HepG2 (cell line): ENCODE data around the gene FIBP. TPM values are rescaled to one million over a fixed set of nuclear protein-coding genes. Genes with fewer than 3 reads are reported as not detected.
A peak's percentile ranks its signal among the peaks of the same experiment; 100 is the strongest.

Experiments
- EP300 ChIP-seq, 3 experiments: sonication (generic) in 1 of 3; formaldehyde crosslinking in 1 of 3; IDR thresholded peaks; 2 replicates each; pipeline versions ENCODE4 v1.5.1 to v1.6.1; 2011 to 2020; ENCODE audit warnings: low read depth in 2 of 3, low read length in 2 of 3, borderline replicate concordance in 1 of 3, improper control_type of control experiment in 1 of 3, mild to moderate bottlenecking in 1 of 3, missing genetic modification reagents in 1 of 3, moderate library complexity in 1 of 3
- ETV5 ChIP-seq: IDR thresholded peaks from 2 replicates; pipeline ENCODE4 v1.6.1; 2018; ENCODE audit warnings: missing biosample characterization, missing genetic modification reagents, inconsistent platforms, borderline replicate concordance
- ETV6 ChIP-seq: sonication (generic); formaldehyde crosslinking; conservative IDR thresholded peaks from 2 replicates; pipeline ENCODE4 v1.4.0; 2020; ENCODE audit warnings: missing genetic modification reagents
- HDAC1 ChIP-seq: sonication (generic); formaldehyde crosslinking; IDR thresholded peaks from 2 replicates; pipeline ENCODE4 v1.5.1; 2020; ENCODE audit warnings: mild to moderate bottlenecking, missing genetic modification reagents
- POLR2AphosphoS2 ChIP-seq: IDR thresholded peaks from 2 replicates; pipeline ENCODE4 v1.6.1; 2011; ENCODE audit warnings: low read depth, low read length, improper control_type of control experiment
- SMAD3 ChIP-seq: sonication (generic); formaldehyde crosslinking; IDR thresholded peaks from 2 replicates; pipeline ENCODE4 v1.4.0; 2020; ENCODE audit warnings: missing genetic modification reagents
- SOX13 ChIP-seq, 3 experiments: fragments of 450-650 bp in 1 of 3; sonication (generic) in 1 of 3; formaldehyde crosslinking in 1 of 3; IDR thresholded peaks in 2 of 3; conservative IDR thresholded peaks in 1 of 3; 2 replicates each; pipeline versions ENCODE4 v1.5.0 to v1.6.1; 2016 to 2020; ENCODE audit warnings: antibody characterized with exemption in 1 of 3, mild to moderate bottlenecking in 1 of 3, missing compliant biosample characterization in 1 of 3, missing genetic modification reagents in 1 of 3, moderate library complexity in 1 of 3
- STAG1 ChIP-seq: sonication (generic); formaldehyde crosslinking; IDR thresholded peaks from 2 replicates; pipeline ENCODE4 v1.4.0; 2020; ENCODE audit warnings: missing genetic modification reagents
- THAP11 ChIP-seq: IDR thresholded peaks from 2 replicates; pipeline ENCODE4 v1.6.1; 2016; ENCODE audit warnings: missing biosample characterization, missing genetic modification reagents
- ZBTB20 ChIP-seq: sonication (generic); formaldehyde crosslinking; IDR thresholded peaks from 2 replicates; pipeline ENCODE4 v1.8.1; 2023; ENCODE audit warnings: missing genetic modification reagents, low read depth, mild to moderate bottlenecking, borderline replicate concordance
- ZFP36 ChIP-seq: fragments of 150-350 bp; IDR thresholded peaks from 2 replicates; pipeline ENCODE4 v1.6.1; 2018; ENCODE audit warnings: borderline replicate concordance, low read length, low read depth; ENCODE audit not compliant: partially characterized antibody
- ZNF18 ChIP-seq: sonication (generic); formaldehyde crosslinking; IDR thresholded peaks from 2 replicates; pipeline ENCODE4 v1.8.0; 2022; ENCODE audit warnings: mild to moderate bottlenecking, missing genetic modification reagents; ENCODE audit not compliant: insufficient replicate concordance
- ZNF264 ChIP-seq: sonication (generic); formaldehyde crosslinking; IDR thresholded peaks from 2 replicates; pipeline ENCODE4 v1.4.0; 2020; ENCODE audit warnings: missing genetic modification reagents
- ZNF572 ChIP-seq: sonication (generic); formaldehyde crosslinking; IDR thresholded peaks from 2 replicates; pipeline ENCODE4 v1.5.1; 2020; ENCODE audit warnings: mild to moderate bottlenecking, missing genetic modification reagents
- ZNF687 ChIP-seq: sonication (generic); formaldehyde crosslinking; IDR thresholded peaks from 2 replicates; pipeline ENCODE4 v1.5.1; 2020; ENCODE audit warnings: mild to moderate bottlenecking, missing genetic modification reagents, moderate library complexity
- ZNF737 ChIP-seq: sonication (generic); formaldehyde crosslinking; IDR thresholded peaks from 2 replicates; pipeline ENCODE4 v1.5.0; 2020; ENCODE audit warnings: missing genetic modification reagents, mild to moderate bottlenecking, borderline replicate concordance
- polyA plus RNA-seq, 8 experiments: library from polyadenylated mRNA; depleted of rRNA in 3 of 8; stranded (reverse) in 7 of 8; unstranded in 1 of 8; fragments of >200 nt; fragmentation: Illumina TruSeq in 4 of 8; extraction: Trizol in 4 of 8; gene quantifications; 2 replicates each; pipeline versions ENCODE4 v1.2.1 to v1.2.3, GENCODE V29; 2011 to 2016; ENCODE audit warnings: low read depth in 4 of 8, missing spikeins in 1 of 8, mixed read lengths in 1 of 8; ENCODE audit not compliant: insufficient read depth in 1 of 8
- total RNA-seq, 5 experiments: library from RNA; depleted of rRNA; stranded (reverse); fragments of >200 nt; fragmentation: Illumina TruSeq; extraction: Trizol; gene quantifications; 2 replicates each; pipeline ENCODE4 v1.2.3, GENCODE V29; 2016; ENCODE audit warnings: low read depth in 1 of 5
- TF ChIP-seq, protein P1 (sequence below): IDR thresholded peaks from 2 replicates; pipeline ENCODE4 v1.4.0; 2020; ENCODE audit warnings: mild to moderate bottlenecking, missing genetic modification reagents

The FIBP gene
- total and polyA plus RNA-seq, 2 of the 13 experiments (the other 11 are each of a cell fraction or from before 2014, with no cell fraction given), result 42.9 to 62.1 TPM

DNA sequence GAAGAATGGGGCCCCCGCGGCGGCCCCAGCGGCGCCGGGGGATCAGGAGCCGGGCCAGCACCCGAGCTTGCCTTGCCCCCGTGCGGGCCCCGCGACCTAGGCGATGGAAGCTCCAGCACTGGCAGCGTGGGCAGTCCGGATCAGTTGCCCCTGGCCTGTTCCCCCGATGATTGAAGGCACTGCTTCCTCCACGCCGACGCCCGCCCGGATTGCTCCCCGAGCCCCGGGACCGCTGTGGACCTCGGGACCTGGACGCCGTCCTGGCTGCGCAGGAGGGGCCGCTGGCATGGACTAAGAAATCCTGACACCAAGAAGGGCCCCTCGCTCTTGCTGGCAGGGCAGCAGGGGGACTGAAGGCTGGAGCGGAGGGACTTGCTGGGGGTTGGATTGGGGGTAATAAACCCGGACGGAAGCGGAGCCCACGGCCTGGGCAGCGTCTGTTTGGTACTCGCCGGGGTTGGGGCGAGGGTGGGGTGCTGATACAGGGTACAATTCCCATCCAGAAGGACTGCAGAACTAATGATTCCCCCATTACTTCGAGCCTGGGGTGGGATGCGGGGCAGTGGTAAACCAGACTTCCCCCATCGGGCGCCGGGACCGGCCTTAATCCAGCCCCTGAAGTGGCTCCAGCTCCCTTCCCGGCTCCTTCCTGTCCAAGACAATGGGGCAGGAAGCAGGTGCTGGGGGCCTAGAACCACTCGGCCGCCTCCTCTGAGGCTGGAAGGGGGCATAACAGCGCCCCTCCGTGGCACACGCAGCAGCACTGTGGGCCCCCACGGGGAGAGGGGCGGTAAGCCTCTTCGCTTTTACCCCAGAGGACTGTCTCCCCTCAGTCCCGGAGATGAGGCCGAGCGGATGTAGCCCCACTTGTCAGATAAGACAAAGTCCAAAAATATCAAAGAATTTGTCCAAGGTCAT is 3.2 kb upstream of the FIBP start (continued):
- TF ChIP-seq ETV6 (CRISPR knock-in tag) (no peak), ZNF687 (CRISPR knock-in tag) (peak; percentile 78), HDAC1 (CRISPR knock-in tag) (peak; percentile 62), ETV5 (CRISPR knock-in tag) (peak; percentile 89), POLR2AphosphoS2 (peak; percentile 75; the same call in 1 of the 2 replicates), ZFP36 (peak; percentile 20), ZNF18 (peak; percentile 25), SMAD3 (peak; percentile 27; the same call in 1 of the 2 replicates), EP300 (IDR thresholded peaks at IDR 0.05; ENCODE audit: low read depth in 2 of 2, low read length in 2 of 2) (0 out of 4 replicates have a peak, but pooled peaks of 1 of the 2 experiments have one; percentile 24), EP300 (CRISPR knock-in tag; IDR thresholded peaks at IDR 0.05; ENCODE audit: borderline replicate concordance) (no peak), SOX13 (IDR thresholded peaks at IDR 0.05) (peak; percentile 3; the same call in 1 of the 2 replicates), SOX13 (CRISPR knock-in tag; conservative IDR thresholded peaks at IDR 0.05 in 1 of 2, IDR thresholded peaks at IDR 0.05 in 1 of 2) (0 out of 4 replicates have a peak, but pooled peaks of 1 of the 2 experiments have one; percentile 18), ZNF737 (CRISPR knock-in tag) (no peak), ZBTB20 (CRISPR knock-in tag) (0 out of 2 replicates have a peak, but pooled peaks have one; percentile 24), ZNF572 (CRISPR knock-in tag) (peak; percentile 37; the same call in 1 of the 2 replicates), ZNF264 (CRISPR knock-in tag) (peak; percentile 18; the same call in 1 of the 2 replicates), STAG1 (CRISPR knock-in tag) (peak; percentile 39), THAP11 (CRISPR knock-in tag) (peak; percentile 70)
- TF ChIP-seq, protein P1, sequence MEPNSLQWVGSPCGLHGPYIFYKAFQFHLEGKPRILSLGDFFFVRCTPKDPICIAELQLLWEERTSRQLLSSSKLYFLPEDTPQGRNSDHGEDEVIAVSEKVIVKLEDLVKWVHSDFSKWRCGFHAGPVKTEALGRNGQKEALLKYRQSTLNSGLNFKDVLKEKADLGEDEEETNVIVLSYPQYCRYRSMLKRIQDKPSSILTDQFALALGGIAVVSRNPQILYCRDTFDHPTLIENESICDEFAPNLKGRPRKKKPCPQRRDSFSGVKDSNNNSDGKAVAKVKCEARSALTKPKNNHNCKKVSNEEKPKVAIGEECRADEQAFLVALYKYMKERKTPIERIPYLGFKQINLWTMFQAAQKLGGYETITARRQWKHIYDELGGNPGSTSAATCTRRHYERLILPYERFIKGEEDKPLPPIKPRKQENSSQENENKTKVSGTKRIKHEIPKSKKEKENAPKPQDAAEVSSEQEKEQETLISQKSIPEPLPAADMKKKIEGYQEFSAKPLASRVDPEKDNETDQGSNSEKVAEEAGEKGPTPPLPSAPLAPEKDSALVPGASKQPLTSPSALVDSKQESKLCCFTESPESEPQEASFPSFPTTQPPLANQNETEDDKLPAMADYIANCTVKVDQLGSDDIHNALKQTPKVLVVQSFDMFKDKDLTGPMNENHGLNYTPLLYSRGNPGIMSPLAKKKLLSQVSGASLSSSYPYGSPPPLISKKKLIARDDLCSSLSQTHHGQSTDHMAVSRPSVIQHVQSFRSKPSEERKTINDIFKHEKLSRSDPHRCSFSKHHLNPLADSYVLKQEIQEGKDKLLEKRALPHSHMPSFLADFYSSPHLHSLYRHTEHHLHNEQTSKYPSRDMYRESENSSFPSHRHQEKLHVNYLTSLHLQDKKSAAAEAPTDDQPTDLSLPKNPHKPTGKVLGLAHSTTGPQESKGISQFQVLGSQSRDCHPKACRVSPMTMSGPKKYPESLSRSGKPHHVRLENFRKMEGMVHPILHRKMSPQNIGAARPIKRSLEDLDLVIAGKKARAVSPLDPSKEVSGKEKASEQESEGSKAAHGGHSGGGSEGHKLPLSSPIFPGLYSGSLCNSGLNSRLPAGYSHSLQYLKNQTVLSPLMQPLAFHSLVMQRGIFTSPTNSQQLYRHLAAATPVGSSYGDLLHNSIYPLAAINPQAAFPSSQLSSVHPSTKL (CRISPR knock-in tag), result peak; percentile 63
